HG02840 (cell line): ENCODE results near the gene JPH4.

ENCODE experiments used
- ATAC-seq: cut with Tn5 transposase; IDR thresholded peaks from one replicate; pipeline ENCODE4 v1.9.1; 2021; ENCODE audit warnings: mild to moderate bottlenecking, moderate library complexity, moderate number of reproducible peaks; ENCODE audit not compliant: unreplicated experiment, low FRiP score

JPH4 gene

DNA sequence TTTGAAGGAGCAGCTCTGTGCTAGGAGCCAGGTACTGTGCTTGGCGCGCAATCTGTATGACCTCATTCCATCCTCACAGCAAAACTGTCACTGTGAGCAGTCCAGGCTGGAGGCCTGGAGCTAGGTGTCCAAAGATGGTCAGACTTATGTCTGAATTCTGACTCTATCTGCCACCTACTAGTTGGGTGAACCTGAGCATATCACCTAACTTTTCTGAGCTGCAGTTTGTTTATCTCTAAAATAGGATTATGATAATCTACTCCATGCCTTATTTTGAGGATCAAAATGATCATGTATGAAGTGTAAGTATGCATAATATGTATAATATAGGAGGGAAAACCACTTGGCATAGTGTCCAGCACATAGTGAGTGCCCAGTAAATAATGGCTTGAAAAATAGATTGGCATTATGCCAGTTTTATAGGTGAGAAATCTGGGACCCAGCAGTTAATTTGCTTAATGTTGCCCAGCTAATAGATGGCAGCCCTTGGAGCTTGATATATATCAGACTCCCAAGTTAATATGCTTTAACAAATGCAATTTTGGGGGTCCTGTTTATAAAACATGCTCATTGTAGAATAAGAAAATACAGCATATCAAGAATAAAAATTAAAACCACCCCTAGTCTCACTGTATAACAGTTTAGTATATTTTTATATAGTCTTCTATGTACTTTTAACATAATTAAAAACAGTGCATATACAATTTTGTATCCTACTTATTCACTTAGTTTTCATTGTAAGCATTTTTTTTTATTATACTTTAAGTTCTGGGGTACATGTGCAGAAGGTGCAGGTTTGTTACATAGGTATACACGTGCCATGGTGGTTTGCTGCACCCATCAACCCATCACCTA, 4.5 kb upstream of the JPH4 start:
- ATAC-seq: no peak

DNA sequence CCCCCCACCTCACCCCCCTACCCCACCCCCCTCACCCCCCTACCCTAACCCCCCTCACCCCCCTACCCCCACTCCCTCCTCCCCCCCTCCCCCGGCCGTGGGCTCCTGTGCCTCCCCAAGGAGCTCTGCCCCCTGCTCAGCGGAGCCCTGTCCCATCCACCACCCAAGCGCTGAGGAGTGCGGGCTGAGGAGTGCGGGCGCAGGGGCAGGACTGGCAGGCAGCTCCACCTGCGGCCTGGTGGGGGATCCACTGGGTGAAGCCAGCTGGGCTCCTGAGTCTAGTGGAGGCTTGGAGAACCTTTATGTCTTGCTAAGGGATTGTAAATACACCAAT, 2.3 kb upstream of the JPH4 start:
- no peak for ATAC-seq

DNA sequence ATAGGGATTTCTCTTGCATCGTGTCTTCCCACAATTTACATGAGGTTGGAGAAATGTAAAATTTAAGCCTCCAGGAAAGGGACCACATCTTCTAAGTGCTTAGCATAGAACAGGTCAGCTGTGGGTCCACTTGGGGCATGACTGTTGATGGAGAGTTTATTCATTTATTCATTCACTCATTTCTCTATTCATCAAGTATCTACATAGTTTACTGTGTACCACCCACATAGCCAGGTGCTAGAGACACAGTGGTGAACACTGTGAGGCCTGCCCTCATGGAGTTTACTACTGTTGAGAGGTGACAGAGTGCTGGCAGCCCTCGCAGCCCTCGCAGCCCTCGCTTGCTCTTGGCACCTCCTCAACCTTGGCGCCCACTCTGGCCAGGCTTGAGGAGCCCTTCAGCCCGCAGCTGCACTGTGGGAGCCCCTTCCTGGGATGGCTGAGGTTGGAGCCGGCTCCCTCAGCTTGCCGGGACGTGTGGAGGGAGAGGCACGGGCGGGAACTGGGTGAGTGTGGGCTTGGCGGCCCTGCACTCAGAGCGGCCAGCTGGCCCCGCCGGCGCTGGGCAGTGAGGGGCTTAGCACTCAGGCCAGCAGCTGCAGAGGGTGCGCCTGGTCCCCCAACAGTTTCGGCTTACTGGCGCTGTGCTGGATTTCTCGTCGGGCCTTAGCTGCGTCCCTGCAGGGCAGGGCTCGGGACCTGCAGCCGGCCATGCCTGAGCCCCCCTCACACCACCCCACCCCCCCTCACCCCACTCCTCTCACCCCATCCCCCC, 1.7 kb upstream of the JPH4 start:
- no peak for ATAC-seq

DNA sequence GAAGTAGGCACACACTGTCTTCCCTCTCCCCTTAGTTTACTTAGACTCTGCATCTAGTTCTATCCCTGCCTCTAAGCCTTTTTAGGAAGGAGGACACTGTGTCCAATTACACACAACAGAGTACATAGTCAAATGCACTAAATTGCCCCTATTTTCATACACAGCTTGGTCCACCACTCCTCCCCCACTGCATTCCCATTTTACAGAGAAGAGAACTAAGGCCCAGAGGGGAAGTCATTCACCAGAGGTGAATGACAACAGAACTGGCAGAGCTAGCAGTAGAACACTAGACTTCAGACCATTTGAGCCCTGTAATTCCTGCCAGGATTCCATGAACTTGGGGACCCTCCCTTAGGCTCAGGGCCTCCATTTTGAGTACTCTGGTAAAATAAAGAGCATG, 1.1 kb upstream of the JPH4 start:
- ATAC-seq: no peak

DNA sequence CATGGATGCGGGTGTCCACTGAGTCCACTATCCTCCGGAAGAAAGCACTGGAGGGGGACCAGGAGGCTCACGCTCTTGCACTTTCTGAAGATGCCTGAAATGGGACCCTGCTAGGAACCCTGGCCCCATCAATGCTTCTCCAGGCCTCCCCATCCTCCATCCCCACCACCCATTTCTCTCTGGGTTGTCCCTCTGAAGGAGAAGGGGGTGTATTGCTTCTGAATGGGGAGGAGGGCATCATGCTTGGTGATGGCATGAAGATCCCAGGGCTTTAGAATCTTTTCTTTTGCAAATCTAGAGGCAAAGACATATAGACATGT, 681 bp upstream of the JPH4 start:
- no peak for ATAC-seq

DNA sequence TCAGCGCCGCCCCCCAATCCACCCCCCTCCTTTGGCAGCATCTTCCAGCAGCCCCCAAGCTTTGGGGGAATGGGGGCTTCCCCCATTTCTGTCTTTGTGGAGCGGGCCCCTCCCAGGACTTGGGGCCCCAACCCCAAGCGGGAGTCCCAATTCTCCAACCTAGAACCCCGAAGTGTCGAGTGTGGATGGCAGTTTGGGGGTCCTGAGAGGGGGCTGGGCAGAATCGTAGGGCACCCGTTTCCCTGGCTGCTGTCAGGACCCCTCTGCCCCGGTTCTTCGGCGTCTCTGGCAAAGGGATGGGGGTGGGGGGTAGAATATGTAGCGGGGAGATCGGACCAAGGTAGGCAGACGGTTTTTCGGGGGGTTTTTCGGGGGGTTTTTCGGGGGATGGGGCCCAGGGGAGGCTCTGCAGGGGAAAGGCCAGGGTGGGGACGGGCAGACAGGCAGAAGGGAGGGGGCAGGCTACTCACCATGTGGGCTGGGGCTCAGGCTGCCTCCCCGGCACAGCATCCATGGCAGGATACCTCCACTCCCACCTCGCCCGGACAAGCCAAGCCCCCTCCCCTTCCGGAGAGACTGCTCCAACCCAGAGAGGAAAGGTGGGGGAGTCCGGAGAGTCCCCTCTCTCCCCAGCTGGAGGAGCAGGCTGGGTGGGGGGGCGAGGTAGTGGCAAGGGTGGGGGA, 739 bp downstream of the JPH4 start:
- ATAC-seq: no peak

DNA sequence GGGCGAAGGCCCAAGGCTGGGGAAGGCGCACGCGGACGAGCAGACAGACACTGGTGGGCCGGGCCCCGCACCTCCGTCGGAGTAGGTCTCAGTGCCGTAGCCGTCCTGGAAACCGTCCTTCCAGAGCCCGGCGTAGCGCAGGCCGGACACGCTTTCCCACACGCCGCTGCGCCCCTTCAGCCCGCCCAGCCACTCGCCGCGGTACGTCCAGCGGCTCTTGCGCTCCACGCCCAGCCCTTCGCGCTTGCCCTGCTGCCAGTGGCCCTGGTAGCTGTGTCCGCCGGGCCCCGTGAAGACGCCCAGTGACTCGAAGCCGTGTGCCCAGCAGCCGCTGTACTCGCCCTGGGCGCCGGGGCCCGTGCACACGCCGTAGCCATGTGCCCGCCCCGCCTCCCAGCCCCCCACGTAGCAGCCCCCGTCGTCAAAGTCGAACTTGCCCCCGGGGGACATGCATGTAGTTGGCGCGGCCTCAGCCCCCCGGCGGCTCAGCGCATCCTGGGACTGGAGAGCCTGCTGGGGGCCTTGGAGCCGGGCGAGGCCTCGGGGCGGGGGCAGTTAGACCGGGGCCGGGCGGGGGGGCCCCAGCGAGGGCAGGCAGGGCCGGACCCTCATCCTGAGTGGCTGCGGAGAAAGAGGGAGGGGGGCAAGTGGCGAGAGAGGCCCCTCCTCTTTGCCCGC, 1.4 kb downstream of the JPH4 start:
- ATAC-seq: no peak

DNA sequence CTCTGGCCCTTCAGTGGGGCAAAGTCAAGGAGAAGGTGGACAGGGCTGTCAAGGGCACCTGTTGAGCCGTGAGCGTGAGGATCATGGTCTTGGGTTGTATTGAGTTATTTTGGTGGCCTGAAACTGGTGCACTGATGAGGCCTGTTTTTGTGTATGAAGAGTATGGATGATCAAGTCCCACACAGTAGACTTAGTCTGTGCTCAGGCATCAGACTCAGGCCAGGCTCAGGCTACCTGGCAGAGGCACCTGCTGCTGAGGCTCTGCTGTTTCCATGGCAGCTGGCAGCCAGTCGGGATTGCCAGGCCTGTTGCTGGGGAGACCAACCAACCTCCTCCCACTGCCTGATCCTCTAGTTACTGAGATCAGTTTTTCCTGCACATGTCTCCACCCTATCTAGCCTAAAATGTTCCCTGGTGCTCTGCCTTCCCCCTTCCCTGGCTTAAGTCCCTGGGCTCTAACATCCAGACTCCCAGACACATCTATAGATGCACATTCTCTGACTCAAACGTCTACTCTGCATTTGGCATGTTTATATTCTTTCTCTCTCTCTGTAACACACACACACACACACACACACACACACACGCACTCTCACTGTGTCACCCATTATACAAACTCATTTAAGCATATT, 5.1 kb downstream of the JPH4 start:
- ATAC-seq: no peak

DNA sequence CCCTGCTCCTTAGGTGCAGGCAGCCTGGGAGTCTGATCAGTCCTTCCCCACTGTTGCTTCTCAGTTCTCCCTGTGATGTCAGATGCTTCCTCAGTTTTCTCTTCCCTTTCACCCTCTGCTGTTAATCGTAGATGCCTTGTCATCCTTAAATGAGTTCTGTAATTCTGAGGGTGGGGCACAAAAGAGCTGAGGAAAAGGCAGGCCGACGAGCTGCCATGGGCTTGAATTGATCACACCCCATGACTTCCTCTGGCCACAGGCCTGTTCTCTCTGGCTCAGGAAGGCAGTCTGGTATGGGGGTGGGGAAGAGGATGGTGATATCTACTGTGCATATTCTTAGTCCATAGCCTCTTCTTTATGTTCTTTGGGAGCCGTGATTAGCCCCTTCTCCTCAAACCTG, 5.8 kb downstream of the JPH4 start:
- no peak for ATAC-seq

DNA sequence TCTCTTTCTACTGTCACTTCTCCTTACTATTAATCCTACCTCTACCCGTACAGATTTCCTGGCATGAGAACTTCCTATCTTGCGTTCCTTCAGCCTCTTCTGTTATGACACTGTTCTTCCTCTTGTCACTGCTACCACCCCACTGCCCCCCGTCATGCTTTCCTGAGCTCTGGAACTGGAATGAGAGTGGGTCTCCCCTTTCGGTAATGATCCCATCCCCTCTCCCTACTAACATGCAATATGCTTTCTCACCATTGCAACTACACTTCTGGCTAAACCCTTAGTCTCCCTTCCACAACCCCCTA, 6.1 kb downstream of the JPH4 start:
- ATAC-seq: no peak

DNA sequence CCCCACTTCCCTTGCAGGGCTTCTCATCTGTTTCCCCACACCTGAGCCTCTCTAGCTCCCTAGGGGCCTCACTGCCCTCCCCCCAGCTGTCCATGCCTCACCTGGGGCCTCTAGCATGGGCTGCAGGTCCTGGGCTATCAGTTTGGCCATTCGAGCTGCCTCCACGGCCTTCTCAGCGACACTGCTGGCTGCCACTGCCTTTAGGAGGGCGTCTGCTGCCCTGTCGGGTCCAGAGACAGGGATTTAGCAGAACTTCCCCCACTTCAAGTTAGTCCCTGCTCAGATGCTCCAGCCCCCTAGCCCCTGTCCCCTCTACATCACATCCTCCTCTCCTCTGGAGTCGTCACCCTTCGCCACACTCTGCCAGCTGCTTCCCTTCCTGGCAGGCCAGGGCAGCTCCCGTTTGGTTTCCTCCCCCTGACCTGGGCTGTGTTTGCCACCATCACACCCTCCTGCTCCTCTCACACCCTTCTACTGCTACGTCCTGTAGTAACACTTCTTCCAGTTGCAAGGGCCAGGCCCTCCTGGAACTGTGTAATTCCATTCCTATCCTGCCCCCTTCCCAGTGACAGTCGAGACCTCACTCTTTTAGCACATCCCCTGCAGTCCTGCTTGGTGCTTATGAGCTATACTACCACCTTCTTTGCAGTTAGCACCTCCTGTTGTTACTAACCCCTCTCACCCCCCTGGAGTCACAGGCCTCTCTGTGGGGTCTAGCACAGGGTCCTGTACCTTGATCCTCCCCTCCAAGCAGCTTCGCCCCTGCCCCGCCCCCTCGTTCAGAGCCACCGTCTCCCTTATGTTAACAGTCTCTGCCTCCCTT, 6.7 kb downstream of the JPH4 start:
- ATAC-seq: no peak

DNA sequence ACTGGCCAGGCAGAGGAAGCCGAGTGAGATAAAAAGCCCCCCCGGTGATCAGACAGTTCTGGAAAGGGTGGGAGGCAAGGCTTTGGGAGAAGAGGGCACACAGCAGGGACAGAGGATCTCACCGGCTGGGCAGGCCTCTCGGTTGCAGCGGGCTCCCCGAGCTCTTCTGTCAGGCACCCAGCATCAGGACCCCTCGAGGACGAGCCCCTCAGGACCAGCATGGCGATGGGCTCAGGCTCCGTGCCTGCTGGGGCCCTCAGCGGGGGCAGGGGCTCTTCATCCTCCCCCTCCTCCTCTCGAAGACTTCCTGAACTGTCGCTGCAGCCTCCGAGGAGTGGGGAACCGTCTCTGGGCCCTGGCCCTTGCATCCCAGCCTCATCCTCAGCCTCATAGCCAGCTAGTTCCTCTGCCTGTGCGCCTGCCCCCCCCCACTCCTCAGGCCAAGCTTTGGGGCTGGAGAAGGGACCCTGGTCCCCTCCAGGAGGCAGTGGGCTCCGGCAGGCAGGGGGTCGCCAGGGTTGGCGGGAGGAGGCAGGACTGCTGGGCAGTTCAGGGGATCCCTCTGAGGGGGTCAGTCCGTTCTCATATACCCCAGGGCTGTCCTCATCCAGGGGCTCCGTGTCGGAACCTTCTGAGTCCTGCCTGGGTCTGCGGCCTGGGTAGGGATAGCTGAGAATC, 7.6 kb downstream of the JPH4 start:
- no peak for ATAC-seq

DNA sequence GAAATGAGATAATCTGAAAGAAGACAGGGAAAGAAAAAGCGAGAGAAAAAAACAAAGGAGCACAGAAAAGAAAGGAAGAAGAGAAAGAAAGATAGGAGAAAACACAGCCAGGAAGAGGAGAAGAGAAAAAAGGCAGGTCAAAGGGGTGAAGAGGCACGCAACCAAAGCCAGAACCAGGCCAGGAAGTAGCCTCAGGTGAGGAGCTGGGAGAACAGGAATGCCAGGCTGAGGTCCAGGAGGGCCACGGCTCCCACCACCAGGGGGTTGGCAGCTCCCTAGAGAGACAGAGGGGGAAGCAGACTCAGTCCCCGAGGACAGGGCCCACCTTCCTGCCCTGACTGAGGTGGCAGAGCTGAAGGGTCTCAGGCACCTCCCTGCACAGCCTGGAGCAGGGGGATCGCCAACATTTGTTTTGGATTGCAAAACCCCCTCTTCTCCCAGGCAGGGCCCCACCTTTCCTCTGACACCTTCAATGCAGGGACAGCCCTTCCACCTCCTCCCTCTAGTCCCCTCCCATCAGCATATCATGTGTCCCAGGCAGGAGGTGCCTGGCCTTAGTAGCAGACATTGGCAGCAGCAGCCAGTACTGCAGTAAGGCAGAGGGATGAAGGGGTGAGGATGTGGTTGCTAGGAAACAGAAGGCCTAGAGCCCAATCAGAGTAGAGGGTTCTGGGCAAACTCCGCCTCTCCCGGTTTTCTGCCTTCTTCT, 9.0 kb downstream of the JPH4 start:
- no peak for ATAC-seq

DNA sequence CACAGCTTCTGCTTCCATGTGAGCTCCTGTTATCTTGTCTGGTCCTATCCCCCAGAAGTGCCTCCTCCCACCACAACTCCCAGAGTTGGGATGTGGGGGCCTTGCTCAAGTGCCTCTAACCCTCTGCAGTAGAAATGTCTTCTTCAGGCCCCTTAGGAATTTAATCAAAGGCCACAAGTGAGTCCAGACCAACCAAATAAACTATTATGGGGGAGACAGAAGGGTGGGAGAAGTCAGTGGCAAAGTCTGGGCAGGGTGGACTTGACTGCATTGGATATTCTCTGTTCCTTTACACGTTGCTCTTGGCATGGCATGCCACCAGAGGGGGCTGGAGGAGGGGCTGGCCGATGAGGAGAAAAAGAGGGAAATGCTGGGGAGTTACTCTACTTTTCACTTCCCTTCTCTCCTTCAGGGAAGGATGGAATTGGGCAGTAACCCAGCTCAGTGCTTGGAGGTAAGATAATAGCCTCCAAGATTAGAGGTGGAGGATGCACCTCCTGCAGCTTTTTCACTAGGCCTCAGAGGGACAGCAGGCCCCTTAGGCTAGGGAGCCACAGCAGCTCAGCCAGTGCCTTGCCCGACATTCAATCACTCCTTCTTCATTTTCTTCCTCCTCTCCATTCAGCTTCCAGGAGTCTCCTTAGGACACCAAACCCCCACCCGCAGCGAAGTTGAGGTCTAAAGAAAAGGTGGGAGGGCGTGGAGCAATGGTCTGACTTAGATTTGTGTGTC, 9.8 kb downstream of the JPH4 start:
- no peak for ATAC-seq

DNA sequence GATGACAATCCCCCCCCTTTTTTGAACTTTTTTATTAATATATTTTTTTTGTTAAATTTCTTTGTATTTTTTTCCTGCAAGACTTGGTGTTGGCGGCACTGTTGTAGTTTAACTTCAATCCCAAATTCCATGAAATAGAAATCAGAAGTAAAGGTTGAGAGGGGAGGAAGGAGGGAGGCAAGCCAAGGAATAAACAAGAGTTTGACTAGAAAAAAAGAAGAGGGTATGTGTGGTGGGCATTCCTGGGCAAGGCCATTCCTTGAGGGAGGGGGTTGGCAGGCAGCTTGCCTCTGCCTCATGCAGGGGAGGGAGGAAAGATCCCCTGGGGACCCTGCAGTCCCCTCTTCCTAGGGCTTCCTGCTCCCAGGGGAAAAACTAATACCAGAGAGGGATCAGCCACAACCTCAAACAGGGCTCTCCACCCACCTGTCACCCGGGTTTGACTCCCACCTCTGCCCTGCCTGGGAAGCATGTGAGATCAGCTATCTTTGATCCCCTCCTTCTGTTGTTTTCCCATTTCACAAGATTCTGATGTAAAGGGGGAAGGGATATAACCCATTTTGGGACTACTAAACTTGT, 10.5 kb downstream of the JPH4 start:
- ATAC-seq: no peak

DNA sequence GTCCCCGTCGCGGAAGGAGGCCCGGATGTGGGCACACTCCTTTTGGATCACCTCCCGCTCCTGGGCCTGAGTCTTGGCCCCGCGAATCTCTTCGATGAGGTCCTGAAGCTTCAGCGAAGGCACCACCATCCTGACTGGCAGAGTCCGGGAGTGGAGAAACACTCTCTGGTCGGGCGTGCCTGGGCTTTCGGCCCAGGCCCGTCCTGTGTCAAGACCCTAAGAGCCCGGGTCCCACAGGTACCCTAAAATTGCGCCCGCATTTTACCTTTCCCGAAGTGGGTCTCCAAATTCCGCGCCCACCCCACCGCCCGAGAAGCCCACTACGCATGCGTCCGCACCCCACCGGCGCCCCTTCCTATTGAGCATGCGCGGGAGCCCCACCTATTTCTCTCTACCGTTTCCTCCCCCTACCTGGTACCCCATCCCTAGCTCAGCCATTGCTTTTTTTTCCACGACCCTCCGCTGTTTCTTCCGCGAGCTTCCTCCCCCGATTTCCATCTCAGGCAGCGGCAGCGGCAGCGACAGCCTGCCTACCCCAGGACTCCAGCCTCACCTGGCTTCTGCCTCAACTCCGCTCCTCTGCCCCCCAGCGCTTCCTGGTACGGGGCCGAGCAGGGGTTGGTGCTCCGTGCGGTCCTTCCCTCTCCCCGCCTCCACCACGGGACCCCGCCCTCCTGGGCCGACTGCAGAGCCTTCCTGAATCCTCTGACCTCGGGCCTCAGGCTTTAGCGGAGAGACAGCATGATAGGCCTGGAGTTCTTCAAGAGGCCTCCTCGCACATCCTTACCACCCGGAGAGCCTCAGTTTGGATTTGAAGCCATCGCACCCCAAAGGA, 11.2 kb downstream of the JPH4 start, which contains the start of gene AP1G2:
TSS of gene AP1G2 (minus strand) at position 606 of the 835 bp plus-strand sequence. CDS start at position 129, 477 bp downstream.
- ATAC-seq: peak; percentile 87

DNA sequence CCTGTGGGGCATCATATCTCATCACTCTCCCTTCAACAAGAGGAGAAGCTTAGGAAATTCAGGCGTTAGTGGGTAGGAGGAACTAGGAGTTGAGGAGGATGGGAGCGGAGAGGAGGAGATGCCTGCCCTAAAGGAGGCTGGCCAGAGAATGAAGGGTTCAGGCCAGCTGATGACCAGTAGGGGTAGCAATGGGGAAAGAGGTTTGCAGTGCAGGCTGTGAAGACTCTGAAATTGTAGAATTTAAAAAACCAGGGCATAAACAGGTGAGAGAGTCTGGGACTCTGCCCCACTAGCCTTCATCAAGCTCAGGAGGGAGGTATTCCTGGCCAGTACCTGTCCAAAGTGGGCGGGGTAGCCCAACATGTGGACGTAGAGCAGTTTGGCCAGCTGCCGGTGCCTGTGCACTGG, 11.8 kb downstream of the JPH4 start:
- no peak for ATAC-seq
